Stimulated activated CD4-positive, alpha-beta T cell treated with anti-CD3 and anti-CD28 coated beads, Interleukin-1b, Interleukin-23, amount 100 ng/mL, for 1 hour (primary cell): ENCODE data around the gene ELOVL7.
"Not testable (repeated sequence)": the region's sequence is repeated elsewhere in the genome, so short reads cannot be mapped to it uniquely, and the experiment has no call there.

ENCODE experiments used
- DNase-seq, 2 donors: peaks; one replicate each; pipeline ENCODE4 v3.0.0-alpha.2; 2020; ENCODE audit warnings: low read depth in 2 of 2

Gene ELOVL7

GRCh38 chr5:60715201-60715928 is 128.7 kb downstream of the ELOVL7 start:
- DNase-seq: not testable (repeated sequence)

- DNase-seq: no peak
These were observed 131.1 kb downstream of the ELOVL7 start for GRCh38 chr5:60712950-60713349.

GRCh38 chr5:60711892-60712291 is 132.2 kb downstream of the ELOVL7 start:
- not testable (repeated sequence) for DNase-seq

- DNase-seq: no peak
These were observed 133.7 kb downstream of the ELOVL7 start for GRCh38 chr5:60710362-60710761.

GRCh38 chr5:60705144-60705543 is 138.9 kb downstream of the ELOVL7 start:
- DNase-seq: no peak

GRCh38 chr5:60703944-60704343 is 140.1 kb downstream of the ELOVL7 start:
- no peak for DNase-seq
